Colonic mucosa (tissue), 4 donors: ENCODE measurements around the gene BLMH. TPM values are rescaled to one million over a fixed set of nuclear protein-coding genes. Genes with fewer than 3 reads are reported as not detected.

Experiments
- DNase-seq: peaks from one replicate; pipeline ENCODE4 v3.0.0-alpha.2; 2020
- H3K27ac ChIP-seq: fragments of 200-600 bp; one replicate; pipeline ENCODE4 v1.8.0; 2021
- H3K27me3 ChIP-seq: fragments of 200-600 bp; one replicate; pipeline ENCODE4 v1.8.0; 2021
- H3K36me3 ChIP-seq: fragments of 200-600 bp; one replicate; pipeline ENCODE4 v1.8.0; 2021
- H3K4me1 ChIP-seq: fragments of 200-600 bp; one replicate; pipeline ENCODE4 v1.8.0; 2021; ENCODE audit warnings: mild to moderate bottlenecking
- H3K4me3 ChIP-seq: fragments of 200-600 bp; one replicate; pipeline ENCODE4 v1.8.0; 2021
- H3K9ac ChIP-seq, 2 donors: one replicate each; pipeline ENCODE4 v1.7.0; 2013; ENCODE audit warnings: control low read depth in 2 of 2, low read depth in 2 of 2, low read length in 2 of 2
- H3K9me3 ChIP-seq: fragments of 200-600 bp; one replicate; pipeline ENCODE4 v1.8.0; 2021
- intact Hi-C: fragments of 100-400 bp; cut with DNase I; formaldehyde crosslinking; loops from one replicate; pipeline ENCODE4 v1.14.1; 2022
- total RNA-seq, 2 donors: library from RNA; stranded (reverse); fragmentation: NEBNext Ultra II Directional in 1 of 2; extraction: Animal tissue kit (Norgen Biotek cat#: 25700) in 1 of 2; gene quantifications; one replicate each; pipeline ENCODE4 v1.2.1, GENCODE V29; 2021
- TF ChIP-seq, protein P1 (sequence below): fragments of 200-600 bp; IDR thresholded peaks from one replicate; pipeline ENCODE4 v1.8.0; 2022; ENCODE audit warnings: antibody characterized with exemption, mild to moderate bottlenecking
- donor health status: healthy.
- donor health status: DM: no; HTN: no; CAD: no.
- donor health status: DM: no; HTN: no; CAD: no.

BLMH gene
- total RNA-seq, 2 donors from 2014 or later, result 21.8 to 33.7 TPM

GRCh38 chr17:30324723-30325122, 33.0 kb upstream of the BLMH start:
- DNase-seq, result no peak

GRCh38 chr17:30323895-30324319, 32.2 kb upstream of the BLMH start:
- peak; percentile 60 for DNase-seq
- H3K4me3 ChIP-seq, result no peak overlapping the region
- intact Hi-C loops, result no loop called here
- TF ChIP-seq, protein P1, sequence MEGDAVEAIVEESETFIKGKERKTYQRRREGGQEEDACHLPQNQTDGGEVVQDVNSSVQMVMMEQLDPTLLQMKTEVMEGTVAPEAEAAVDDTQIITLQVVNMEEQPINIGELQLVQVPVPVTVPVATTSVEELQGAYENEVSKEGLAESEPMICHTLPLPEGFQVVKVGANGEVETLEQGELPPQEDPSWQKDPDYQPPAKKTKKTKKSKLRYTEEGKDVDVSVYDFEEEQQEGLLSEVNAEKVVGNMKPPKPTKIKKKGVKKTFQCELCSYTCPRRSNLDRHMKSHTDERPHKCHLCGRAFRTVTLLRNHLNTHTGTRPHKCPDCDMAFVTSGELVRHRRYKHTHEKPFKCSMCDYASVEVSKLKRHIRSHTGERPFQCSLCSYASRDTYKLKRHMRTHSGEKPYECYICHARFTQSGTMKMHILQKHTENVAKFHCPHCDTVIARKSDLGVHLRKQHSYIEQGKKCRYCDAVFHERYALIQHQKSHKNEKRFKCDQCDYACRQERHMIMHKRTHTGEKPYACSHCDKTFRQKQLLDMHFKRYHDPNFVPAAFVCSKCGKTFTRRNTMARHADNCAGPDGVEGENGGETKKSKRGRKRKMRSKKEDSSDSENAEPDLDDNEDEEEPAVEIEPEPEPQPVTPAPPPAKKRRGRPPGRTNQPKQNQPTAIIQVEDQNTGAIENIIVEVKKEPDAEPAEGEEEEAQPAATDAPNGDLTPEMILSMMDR, result no peak
- no peak overlapping the region for H3K9ac ChIP-seq
- no peaks in the 10 kb centered on the region for H3K9me3 ChIP-seq
- H3K27ac ChIP-seq, result no peak overlapping the region
- H3K27me3 ChIP-seq, result no peaks in the 10 kb centered on the region
- H3K4me1 ChIP-seq, result no peaks in the 10 kb centered on the region
- no peaks in the 10 kb centered on the region for H3K36me3 ChIP-seq

More at GRCh38 chr17:30324723-30325122, 33.0 kb upstream of the BLMH start:
- H3K4me1 ChIP-seq, result no peaks in the 10 kb centered on the region
- no peak overlapping the region for H3K9ac ChIP-seq
- TF ChIP-seq, protein P1, result no peak
- H3K4me3 ChIP-seq, result no peak overlapping the region
- no peak overlapping the region for H3K27ac ChIP-seq
- H3K36me3 ChIP-seq, result no peaks in the 10 kb centered on the region
- intact Hi-C loops, result no loop called here
- no peaks in the 10 kb centered on the region for H3K9me3 ChIP-seq
- no peaks in the 10 kb centered on the region for H3K27me3 ChIP-seq

- no peak overlapping the region for H3K27ac ChIP-seq
- H3K36me3 ChIP-seq, result no peaks in the 10 kb centered on the region
- H3K4me3 ChIP-seq, result no peak overlapping the region
- H3K9me3 ChIP-seq, result no peaks in the 10 kb centered on the region
- intact Hi-C loops, result no loop called here
- no peak for DNase-seq
- H3K4me1 ChIP-seq, result no peaks in the 10 kb centered on the region
- no peaks in the 10 kb centered on the region for H3K27me3 ChIP-seq
- H3K9ac ChIP-seq, result no peak overlapping the region
- TF ChIP-seq, protein P1, result no peak
Observed at GRCh38 chr17:30323262-30323894, 31.6 kb upstream of the BLMH start.

- intact Hi-C loops, result no loop called here
- DNase-seq, result no peak
- no peaks in the 10 kb centered on the region for H3K9me3 ChIP-seq
- H3K27ac ChIP-seq, result no peak overlapping the region
- no peak overlapping the region for H3K4me3 ChIP-seq
- TF ChIP-seq, protein P1, result no peak
- H3K36me3 ChIP-seq, result no peaks in the 10 kb centered on the region
- no peaks in the 10 kb centered on the region for H3K27me3 ChIP-seq
- H3K9ac ChIP-seq, result no peak overlapping the region
- H3K4me1 ChIP-seq, result no peaks in the 10 kb centered on the region
Observed at GRCh38 chr17:30321314-30321713, 29.6 kb upstream of the BLMH start.

DNA sequence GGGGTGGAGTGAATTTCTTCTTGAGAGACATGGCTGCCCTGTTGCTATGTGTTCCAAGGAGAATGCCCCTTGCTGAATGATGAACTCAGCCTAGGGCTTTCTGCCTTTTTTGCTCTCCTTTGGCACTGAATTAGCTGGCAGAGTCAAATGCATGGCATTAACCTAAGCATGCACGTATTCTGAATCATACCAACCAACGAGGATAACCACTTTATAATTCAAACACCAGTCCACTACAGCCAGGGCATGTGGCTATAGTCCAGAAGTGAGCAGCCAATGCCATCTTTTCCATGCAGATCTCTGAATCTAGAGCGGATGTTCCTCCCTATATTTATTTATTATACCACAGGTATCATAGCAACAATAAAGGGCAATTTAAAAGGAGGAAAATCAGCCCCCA, 26.4 kb upstream of the BLMH start:
- no peaks in the 10 kb centered on the region for H3K36me3 ChIP-seq
- H3K4me1 ChIP-seq, result no peaks in the 10 kb centered on the region
- intact Hi-C loops, result no loop called here
- no peak overlapping the region for H3K4me3 ChIP-seq
- DNase-seq, result no peak
- H3K9ac ChIP-seq, result no peak overlapping the region
- no peak overlapping the region for H3K27ac ChIP-seq
- TF ChIP-seq, protein P1, result no peak
- H3K27me3 ChIP-seq, result no peaks in the 10 kb centered on the region
- H3K9me3 ChIP-seq, result no peaks in the 10 kb centered on the region
